NCI-H82 treated with DMSO at 0.1 percent for 48 hours (cell line): ENCODE measurements around the gene PSMA6.

Source experiments
- DNase-seq: peaks from one replicate; lab custom pipeline; 2025; ENCODE audit not compliant: unreplicated experiment; lab: John Stamatoyannopoulos, UW

PSMA6 gene

DNA sequence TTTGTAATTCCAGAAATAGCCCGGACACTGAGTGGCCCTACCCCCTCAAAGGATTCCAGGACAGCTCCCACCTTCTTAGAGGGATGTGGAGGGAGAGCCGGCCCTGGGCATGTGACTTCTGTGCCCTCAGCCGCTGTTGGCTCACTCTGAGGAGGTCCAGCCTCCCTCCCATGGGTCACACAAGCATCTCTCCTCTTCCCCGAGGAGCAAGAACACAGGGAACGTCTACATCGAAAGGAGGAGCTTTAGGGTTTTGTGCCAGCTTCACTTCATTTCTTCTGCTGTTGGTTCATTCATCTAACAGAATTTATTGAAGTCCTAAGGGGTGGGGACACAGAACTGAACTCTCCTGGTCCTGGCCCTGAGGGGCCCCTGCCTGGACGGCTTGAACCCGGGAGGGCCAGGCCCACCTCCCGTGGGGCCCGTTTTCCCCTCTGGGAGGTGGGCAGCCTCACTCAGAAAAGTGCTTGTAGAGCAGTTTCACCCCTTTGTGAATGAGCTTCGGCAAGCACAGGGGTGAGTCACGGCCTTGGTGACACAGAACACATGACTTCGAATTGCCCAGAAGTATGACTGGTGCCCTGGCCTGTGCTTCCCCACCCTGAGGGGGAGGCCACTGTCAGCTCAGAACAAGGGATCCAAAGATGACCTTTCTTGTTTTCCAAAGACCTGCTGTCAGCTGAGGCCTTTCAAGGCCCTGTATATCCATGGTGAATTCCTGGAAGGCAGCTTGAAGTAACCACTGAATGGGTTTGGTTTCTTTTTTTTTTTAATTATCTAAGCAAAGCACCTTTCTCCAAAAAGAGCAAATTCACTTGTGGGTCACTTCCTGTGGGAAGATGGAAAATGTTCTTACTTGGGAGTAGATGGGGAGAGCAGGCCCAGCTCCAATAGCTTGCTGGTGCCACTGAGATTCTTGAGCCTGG lies 73.2 kb downstream of the PSMA6 start:
- no peak for DNase-seq

DNA sequence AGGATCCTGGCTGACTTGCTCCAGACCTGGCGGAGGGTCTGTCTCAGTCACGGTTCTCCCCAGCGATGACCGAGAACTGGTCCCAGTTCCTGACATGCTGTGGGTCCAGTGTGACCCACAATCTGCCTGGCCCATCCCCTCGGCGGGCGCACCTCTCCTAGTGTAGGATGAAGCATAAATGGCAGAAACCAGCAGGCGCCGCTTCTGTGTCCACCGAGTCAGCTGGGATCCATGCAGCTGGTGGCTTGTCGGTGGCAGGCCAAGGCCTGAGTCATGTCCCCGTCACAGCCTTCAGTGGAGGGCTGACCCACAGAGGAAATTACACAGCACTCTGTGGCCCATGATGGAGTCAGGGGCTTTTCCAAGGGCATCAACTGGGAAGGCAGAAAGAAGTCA lies 73.9 kb downstream of the PSMA6 start:
- no peak for DNase-seq

DNA sequence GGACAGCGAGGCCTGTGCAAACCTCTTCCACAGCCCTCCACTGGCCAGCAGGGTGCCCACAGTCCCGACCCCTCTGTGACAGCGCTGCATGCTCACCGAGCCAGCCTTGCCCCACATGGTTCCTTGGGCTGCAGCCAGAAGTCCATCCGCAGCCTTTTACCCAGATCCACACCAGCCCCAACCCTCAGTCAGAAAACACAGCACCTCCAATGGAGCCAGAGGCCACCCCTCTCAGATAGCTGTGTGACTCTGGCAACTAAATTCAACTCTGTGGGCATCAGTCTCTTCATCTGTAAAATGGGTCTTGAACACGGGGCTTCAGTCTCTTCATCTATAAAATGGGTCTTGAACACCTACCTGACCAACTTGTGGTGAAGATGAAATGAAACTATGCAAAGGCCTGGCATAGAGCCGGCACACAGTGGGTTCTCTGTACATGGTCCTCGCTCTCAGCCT lies 74.4 kb downstream of the PSMA6 start:
- no peak for DNase-seq

DNA sequence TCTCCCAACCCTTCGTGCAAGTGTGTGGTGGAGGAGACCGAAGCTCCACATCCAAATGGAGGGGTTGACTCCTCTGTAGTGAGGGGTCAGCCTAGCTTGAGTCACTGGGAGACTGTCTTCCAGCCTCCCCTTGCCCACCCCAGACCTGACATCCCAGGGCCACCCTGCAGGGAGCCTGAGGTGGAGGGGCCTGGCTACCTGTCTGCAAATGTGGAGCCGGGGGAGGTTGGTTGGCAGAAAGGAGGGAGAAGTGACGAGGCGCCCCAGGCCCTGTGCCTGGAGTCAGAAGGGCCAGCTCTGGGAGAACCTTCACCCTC lies 74.8 kb downstream of the PSMA6 start:
- DNase-seq: no peak
